Fibroblast of mammary gland (primary cell): ENCODE measurements around the gene KLK13.

Experiments used
- DNase-seq: peaks from one replicate; pipeline ENCODE4 v3.0.0-alpha.2; 2010; ENCODE audit warnings: low read depth
- H3K4me3 ChIP-seq: 2 replicates; pipeline ENCODE4 v1.5.1; 2011; ENCODE audit warnings: low read depth, mild to moderate bottlenecking, low read length, moderate library complexity; ENCODE audit not compliant: control insufficient read depth
- TF ChIP-seq, protein P1 (sequence below): conservative IDR thresholded peaks from 2 replicates; pipeline ENCODE4 v1.5.1; 2011; ENCODE audit warnings: low read depth, low read length, inconsistent platforms; ENCODE audit not compliant: control insufficient read depth, insufficient read depth

Gene KLK13

DNA sequence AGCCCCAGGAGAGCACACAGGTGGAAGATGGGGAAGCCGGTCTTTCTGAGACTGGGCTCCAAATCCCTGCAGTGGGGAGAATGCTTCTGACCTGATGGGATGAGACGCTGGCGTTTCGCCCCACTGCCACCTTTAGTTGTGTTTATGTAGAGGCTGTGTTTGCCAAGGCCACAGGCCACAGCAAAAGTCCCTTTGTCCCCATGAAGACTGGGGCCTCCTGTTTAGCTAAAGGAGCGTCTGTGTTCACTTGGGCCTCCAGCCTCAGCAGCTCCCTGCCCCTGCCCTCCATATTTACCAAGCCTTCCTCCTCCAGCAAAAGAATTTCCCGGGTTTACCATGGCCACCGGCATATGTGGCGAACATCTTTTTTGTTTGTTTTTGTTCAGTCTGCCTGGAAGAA, 28.2 kb upstream of the KLK13 start:
- TF ChIP-seq, protein P1, sequence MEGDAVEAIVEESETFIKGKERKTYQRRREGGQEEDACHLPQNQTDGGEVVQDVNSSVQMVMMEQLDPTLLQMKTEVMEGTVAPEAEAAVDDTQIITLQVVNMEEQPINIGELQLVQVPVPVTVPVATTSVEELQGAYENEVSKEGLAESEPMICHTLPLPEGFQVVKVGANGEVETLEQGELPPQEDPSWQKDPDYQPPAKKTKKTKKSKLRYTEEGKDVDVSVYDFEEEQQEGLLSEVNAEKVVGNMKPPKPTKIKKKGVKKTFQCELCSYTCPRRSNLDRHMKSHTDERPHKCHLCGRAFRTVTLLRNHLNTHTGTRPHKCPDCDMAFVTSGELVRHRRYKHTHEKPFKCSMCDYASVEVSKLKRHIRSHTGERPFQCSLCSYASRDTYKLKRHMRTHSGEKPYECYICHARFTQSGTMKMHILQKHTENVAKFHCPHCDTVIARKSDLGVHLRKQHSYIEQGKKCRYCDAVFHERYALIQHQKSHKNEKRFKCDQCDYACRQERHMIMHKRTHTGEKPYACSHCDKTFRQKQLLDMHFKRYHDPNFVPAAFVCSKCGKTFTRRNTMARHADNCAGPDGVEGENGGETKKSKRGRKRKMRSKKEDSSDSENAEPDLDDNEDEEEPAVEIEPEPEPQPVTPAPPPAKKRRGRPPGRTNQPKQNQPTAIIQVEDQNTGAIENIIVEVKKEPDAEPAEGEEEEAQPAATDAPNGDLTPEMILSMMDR: no peak
- H3K4me3 ChIP-seq: no peak overlapping the region
- DNase-seq: no peak

DNA sequence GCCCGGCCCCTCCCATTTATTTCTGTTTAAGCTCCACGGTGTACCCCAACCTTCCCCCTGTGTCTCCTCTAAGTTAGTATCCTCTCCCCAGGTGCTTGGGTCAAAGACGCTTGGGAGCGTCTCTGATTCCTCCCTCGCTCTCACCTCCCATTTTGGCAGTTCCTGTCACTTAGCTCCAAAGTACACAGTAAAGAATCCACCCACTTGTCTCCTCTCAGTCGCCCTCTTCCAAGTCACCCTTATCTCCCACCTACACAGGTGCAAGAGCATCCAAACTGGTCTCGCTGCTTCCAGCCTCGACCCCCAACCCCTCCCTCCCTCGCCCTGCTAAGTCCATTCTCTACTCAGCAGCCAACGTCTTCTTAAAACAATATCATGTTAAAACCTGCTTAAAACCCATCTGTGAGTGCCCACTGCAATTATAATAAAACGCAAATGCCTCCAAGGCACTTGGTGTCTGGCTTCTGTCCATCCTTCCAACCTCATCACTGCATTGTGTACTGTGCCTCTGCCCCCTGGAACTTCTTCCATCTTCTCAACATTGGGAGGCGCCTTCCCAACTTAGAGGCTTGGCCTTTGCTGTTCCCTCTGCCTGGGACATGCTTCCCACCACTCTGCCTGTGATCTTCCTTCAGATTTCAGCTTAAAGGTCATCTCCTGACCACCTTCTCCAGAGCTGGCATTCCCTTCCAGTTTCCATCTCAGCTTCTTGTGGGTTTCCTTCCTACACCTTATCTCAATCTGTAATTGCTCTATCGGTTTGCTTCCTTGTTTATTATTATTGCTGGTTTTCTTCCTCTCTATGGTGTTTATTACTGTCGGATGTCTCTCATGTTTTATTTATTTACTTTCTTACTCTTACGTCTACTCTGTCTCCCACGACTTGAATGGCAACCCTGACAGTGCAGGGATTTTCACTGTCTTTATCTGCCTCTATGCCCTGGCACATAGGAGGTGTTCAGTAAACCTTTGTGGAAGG, 27.3 kb upstream of the KLK13 start:
- TF ChIP-seq, protein P1: no peak
- no peak overlapping the region for H3K4me3 ChIP-seq
- DNase-seq: no peak

DNA sequence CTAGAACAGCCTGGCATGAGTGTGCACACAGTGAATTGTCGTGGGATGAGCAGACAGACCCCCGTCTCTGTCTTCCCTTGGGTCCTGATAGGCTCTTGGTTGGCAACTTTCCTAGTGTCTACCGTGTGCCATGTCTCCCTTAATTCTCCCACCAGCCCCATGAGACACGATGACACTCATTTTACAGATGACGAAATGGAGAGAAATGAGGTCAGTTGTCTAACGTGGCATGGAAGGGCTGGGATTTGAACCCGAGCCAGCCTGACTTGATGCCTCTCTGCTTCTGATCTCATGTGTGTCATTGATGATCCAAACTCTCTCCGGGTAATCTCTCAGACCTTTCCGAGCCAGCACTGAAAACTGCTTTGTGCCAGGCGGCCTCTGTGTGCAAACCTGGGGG, 26.2 kb upstream of the KLK13 start:
- peak; percentile 13 for DNase-seq
- H3K4me3 ChIP-seq: no peak overlapping the region
- TF ChIP-seq, protein P1: no peak

DNA sequence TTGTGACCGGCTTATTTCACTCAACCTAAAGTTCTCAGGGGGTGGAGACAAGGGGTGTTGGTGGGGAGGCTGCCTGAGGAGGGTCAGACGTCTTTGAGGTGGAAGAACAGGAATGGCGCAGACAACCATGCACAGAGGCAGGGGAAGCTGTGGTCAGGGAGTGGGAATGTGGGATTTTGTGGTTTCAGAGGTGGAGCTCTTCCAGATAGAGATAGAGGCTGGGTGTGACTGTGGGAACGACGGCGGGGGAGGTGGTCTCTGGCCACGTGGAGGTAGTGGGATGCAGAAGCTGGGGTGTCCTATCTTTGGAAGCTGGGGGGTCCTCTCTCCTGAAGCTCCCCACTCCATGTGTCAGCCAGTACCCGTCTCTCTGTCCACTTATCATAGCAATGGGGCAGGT, 25.6 kb upstream of the KLK13 start:
- TF ChIP-seq, protein P1: no peak
- no peak for DNase-seq
- H3K4me3 ChIP-seq: no peak overlapping the region

DNA sequence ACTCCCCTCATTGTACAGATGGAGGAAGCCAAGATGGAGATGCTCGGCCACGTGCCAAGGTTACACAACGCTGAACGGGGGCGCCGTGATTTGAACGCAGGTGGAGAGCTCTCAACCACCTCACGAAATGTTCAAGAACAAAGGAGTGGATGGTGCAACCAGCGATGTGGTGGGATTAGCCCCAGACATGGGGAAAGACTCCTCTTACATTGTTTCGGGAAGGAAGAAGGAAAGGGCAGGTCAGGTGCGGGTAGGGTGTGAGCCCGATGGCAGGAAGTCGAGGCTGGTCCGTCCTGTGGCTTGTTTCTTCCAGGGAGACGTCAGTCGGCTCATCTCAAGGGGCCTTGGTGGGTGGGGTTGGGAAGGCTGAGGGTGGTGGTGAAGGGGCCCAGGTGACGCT, 24.9 kb upstream of the KLK13 start:
- H3K4me3 ChIP-seq: no peak overlapping the region
- DNase-seq: no peak
- TF ChIP-seq, protein P1: no peak

DNA sequence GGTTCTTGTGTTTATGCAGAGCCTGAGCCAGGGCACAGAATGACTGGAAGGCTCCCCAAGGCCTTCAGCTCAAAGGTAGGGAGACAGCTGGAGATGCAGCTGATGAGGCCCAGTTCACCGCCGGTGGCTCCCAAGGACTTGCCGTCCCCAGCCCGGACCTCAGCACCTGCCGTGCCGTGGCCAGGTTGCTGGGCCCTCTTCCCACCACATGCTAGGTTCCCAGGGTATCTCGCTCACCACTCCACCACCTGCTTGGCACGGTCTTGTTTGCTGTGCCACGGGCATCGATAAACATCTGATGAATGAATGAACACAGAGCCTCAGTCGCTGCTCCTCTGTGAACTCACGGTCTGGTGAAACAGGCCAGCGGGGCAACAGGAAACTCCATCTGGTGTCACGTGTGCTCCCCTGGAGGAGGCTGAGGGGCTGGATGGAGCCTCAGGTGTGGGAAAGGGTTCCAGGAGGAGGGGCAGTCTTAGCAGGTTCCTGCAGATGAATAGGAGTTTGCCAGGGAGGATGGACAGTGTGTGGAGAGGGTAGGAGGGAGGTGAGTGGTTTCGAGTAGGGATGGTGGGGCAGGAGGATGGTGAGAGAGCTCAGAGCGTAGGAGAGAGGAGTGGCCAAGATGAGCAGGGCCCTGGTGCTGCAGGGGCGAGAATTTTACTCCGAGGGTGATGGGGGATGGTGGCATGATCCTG, 21.4 kb upstream of the KLK13 start:
- no peak overlapping the region for H3K4me3 ChIP-seq
- no peak for DNase-seq
- TF ChIP-seq, protein P1: no peak
